Measurements from ENCODE around the gene SLC35G3. TPM values are rescaled to one million over a fixed set of nuclear protein-coding genes. Genes with fewer than 3 reads are reported as not detected.

SLC35G3 gene
- polyA plus RNA-seq, 3 donors, result not detected

DNA sequence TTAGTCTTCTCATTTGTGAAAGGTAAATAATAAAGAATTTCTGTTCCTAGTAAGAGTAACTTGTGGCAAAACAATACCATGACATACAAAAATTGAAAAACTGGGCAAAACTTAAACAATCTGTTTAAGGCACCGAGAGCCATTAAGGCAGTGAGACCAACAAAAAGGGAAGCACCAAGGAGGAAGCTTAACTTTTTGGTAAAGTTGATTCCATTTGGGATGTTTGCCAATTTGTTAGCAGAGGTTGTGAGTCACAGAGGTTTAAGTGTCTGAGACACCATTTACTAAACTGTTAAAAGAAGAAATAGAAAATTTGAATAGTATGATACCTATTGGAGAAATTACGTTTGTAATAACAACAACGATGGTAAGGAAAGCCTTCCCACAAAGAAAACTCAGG lies 4.9 kb downstream of the SLC35G3 start:
- no peaks in the 10 kb centered on the region for H3K79me2 ChIP-seq (ENCODE audit: insufficient read depth, low read length)
- Mint-ChIP-seq H3K4me3 (no peak overlapping the region), H3K4me1 (peaks cover 25% of the 10 kb centered on the region), H3K9me3 (peaks cover 0 to 5% (median 1%) of the 10 kb centered on the region in 7 donors), H3K27me3 (ENCODE audit: low read depth in 3 of 3) (peaks cover 9 to 23% (median 16%) of the 10 kb centered on the region in 3 donors), H3K36me3 (no peaks in the 10 kb centered on the region), H3K27ac (peak overlapping the region in 3 of 7 donors; percentile 2 to 21 (median 5))
- no peak overlapping the region for H3K4me3 ChIP-seq (replicated peaks in 1 of 3; ENCODE audit: low read depth in 2 of 3, low read length in 3 of 3)
- intact Hi-C loops (cut with micrococcal nuclease), result loop anchor here in 1 of 2 donors (5.0 kb wide), 1 partner anchor 53 kb away; the partner anchor contains the start of gene SLFN5
- H3K4me2 ChIP-seq (replicated peaks; ENCODE audit: extremely low read depth, low read length, poor library complexity, severe bottlenecking), result no peak overlapping the region
- no peak overlapping the region for H2AFZ ChIP-seq (ENCODE audit: insufficient read depth, low read depth, low read length, poor library complexity, severe bottlenecking)
- H3K9ac ChIP-seq (ENCODE audit: insufficient read depth, low read length, poor library complexity, severe bottlenecking), result no peak overlapping the region
- peak; percentile 74 to 84 (median 82) for DNase-seq
- peaks cover 0 to 3% of the 10 kb centered on the region in 2 donors for H3K27me3 ChIP-seq (ENCODE audit: control insufficient read depth in 2 of 2, insufficient read depth in 2 of 2, low read length in 2 of 2)
- 0% methylated on average over 1 of the region's 3 CpGs for WGBS (ENCODE audit: insufficient coverage)
- H3K36me3 ChIP-seq (replicated peaks in 1 of 2; ENCODE audit: control insufficient read depth in 1 of 2, insufficient read depth in 2 of 2, low read length in 2 of 2), result no peaks in the 10 kb centered on the region
- H4K20me1 ChIP-seq (ENCODE audit: insufficient read depth, low read length), result no peaks in the 10 kb centered on the region
- TF ChIP-seq, protein P1, sequence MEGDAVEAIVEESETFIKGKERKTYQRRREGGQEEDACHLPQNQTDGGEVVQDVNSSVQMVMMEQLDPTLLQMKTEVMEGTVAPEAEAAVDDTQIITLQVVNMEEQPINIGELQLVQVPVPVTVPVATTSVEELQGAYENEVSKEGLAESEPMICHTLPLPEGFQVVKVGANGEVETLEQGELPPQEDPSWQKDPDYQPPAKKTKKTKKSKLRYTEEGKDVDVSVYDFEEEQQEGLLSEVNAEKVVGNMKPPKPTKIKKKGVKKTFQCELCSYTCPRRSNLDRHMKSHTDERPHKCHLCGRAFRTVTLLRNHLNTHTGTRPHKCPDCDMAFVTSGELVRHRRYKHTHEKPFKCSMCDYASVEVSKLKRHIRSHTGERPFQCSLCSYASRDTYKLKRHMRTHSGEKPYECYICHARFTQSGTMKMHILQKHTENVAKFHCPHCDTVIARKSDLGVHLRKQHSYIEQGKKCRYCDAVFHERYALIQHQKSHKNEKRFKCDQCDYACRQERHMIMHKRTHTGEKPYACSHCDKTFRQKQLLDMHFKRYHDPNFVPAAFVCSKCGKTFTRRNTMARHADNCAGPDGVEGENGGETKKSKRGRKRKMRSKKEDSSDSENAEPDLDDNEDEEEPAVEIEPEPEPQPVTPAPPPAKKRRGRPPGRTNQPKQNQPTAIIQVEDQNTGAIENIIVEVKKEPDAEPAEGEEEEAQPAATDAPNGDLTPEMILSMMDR (IDR thresholded peaks at IDR 0.05), result no peak
- no peaks in the 10 kb centered on the region for H3K9me3 ChIP-seq (replicated peaks in 1 of 2; ENCODE audit: control insufficient read depth in 1 of 2, insufficient read depth in 1 of 2, low read length in 2 of 2)
- H3K4me1 ChIP-seq (ENCODE audit: control insufficient read depth in 1 of 2, insufficient read depth in 2 of 2, low read length in 2 of 2), result peaks cover 7 to 30% of the 10 kb centered on the region in 2 donors
- H3K27ac ChIP-seq (ENCODE audit: low read depth in 1 of 2, low read length in 2 of 2), result peak overlapping the region in 1 of 2 donors; percentile 38

DNA sequence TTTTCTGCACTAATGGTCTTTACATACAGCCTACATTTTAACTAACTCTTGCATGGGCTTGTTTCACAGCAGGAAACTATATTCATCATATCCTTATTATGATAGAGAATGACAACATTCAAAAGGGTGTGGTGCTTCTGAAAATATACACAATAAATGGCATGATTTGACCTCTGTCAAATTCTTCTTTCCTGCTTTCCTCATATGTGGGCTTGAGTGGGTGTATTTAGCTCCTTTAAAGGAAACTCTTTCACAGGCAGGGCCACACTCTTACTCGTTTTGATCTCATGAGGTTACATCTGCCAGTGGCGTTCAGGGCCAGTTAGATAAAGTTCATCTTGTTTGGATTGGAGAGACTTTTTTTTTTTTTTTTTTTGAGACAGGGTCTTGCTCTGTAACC lies 6.1 kb downstream of the SLC35G3 start:
- Mint-ChIP-seq H3K4me1 (peaks cover 25% of the 10 kb centered on the region), H3K27me3 (ENCODE audit: low read depth in 3 of 3) (peaks cover 7 to 24% (median 18%) of the 10 kb centered on the region in 3 donors), H3K36me3 (no peaks in the 10 kb centered on the region), H3K9me3 (peaks cover 0 to 5% (median 1%) of the 10 kb centered on the region in 7 donors), H3K27ac (peak overlapping the region in 3 of 7 donors; percentile 50 to 64 (median 59)), H3K4me3 (peak overlapping the region in 1 of 2 donors; percentile 16)
- intact Hi-C loops (cut with micrococcal nuclease), result loop anchor here in 1 of 2 donors (5.0 kb wide), 1 partner anchor 54 kb away; the partner anchor contains the start of gene SLFN5
- H3K4me2 ChIP-seq (replicated peaks; ENCODE audit: extremely low read depth, low read length, poor library complexity, severe bottlenecking), result no peak overlapping the region
- no peak overlapping the region for H3K9ac ChIP-seq (ENCODE audit: insufficient read depth, low read length, poor library complexity, severe bottlenecking)
- no CpG with 5 or more reads among the region's 2 CpGs for WGBS (ENCODE audit: insufficient coverage)
- H2AFZ ChIP-seq (ENCODE audit: insufficient read depth, low read depth, low read length, poor library complexity, severe bottlenecking), result no peak overlapping the region
- TF ChIP-seq, protein P1 (IDR thresholded peaks at IDR 0.05), result no peak
- H4K20me1 ChIP-seq (ENCODE audit: insufficient read depth, low read length), result no peaks in the 10 kb centered on the region
- H3K27me3 ChIP-seq (ENCODE audit: control insufficient read depth in 2 of 2, insufficient read depth in 2 of 2, low read length in 2 of 2), result peaks cover 0 to 3% of the 10 kb centered on the region in 2 donors
- H3K9me3 ChIP-seq (replicated peaks in 1 of 2; ENCODE audit: control insufficient read depth in 1 of 2, insufficient read depth in 1 of 2, low read length in 2 of 2), result no peaks in the 10 kb centered on the region
- peaks cover 7 to 30% of the 10 kb centered on the region in 2 donors for H3K4me1 ChIP-seq (ENCODE audit: control insufficient read depth in 1 of 2, insufficient read depth in 2 of 2, low read length in 2 of 2)
- H3K27ac ChIP-seq (ENCODE audit: low read depth in 1 of 2, low read length in 2 of 2), result no peak overlapping the region
- H3K36me3 ChIP-seq (replicated peaks in 1 of 2; ENCODE audit: control insufficient read depth in 1 of 2, insufficient read depth in 2 of 2, low read length in 2 of 2), result no peaks in the 10 kb centered on the region
- no peaks in the 10 kb centered on the region for H3K79me2 ChIP-seq (ENCODE audit: insufficient read depth, low read length)
- no peak overlapping the region for H3K4me3 ChIP-seq (replicated peaks in 1 of 3; ENCODE audit: low read depth in 2 of 3, low read length in 3 of 3)
- no peak for DNase-seq
